Pericardium fibroblast (primary cell): ENCODE measurements around the gene ABCG1. TPM values are rescaled to one million over a fixed set of nuclear protein-coding genes. Genes with fewer than 3 reads are reported as not detected.

ENCODE experiments used
- total RNA-seq: library from RNA; depleted of rRNA; stranded (reverse); fragments of >200 nt; gene quantifications from 2 replicates; pipeline ENCODE4 v1.2.3, GENCODE V29; 2015

The ABCG1 gene
- 1.6 and 5.3 TPM in 2 replicates for total RNA-seq

DNA sequence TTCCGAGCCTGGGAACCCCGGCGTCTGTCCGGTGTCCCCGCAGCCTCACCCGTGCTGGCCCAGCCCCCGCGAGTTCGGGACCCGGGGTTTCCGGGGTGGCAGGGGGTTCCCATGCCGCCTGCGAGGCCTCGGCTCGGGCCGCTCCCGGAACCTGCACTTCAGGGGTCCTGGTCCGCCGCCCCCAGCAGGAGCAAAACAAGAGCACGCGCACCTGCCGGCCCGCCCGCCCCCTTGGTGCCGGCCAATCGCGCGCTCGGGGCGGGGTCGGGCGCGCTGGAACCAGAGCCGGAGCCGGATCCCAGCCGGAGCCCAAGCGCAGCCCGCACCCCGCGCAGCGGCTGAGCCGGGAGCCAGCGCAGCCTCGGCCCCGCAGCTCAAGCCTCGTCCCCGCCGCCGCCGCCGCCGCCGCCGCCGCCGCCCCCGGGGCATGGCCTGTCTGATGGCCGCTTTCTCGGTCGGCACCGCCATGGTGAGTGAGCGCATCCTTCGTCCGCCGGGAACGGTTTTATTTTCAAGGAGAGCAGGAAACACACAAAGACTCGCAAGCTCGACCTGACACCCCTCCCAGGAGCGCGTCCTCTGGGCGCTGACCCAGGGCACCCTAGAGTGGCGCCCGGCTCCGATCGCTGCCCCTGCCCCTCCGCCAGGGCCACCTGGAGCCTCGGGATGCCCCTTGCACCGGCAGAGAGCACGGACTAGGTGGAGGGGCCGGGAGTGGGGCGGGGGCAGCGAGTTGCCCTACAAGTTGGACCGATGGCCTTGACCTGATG, at the start of gene ABCG1:
Gene ABCG1 (plus strand): TSS at position 305 of the 770 bp plus-strand sequence. CDS start 123 bp downstream, at position 428.

DNA sequence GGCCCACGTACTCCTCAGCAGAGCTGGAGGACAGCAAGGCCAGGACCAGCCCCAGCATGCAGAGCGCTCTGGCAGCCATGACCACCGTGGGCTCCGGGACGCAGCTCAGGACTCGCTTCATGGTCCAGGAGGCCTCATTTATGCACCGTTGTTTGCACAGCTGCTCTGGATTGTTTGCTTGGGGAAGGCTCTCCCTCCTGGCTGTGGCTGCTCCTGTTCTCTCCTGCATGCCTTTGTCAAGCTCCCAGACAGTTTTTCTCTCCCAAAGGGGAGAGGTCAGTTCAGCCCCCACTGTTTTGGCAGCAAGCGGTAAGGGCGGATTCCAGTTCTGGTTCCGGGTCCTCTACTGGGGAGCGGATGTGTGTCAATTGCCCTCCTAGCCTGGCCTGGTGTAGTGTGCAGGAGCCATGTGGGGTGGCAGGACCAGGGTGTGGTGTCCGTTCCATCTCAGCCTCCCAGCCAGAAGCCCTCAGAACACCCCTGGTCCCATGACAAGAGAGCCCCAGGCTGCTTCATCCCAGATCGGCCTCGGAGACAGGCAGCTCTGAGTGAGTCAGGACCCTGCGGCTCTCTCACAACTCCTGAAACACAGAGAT, 96.5 kb downstream of the ABCG1 start, which contains the start of gene TFF3:
Gene TFF3 (minus strand): TSS at position 114 of the 596 bp plus-strand sequence. CDS start 35 bp downstream, at position 79.

Other genes starting within 250 kb of the ABCG1 start
- gene ZBTB21, start 208.8 kb upstream of the ABCG1 start, total RNA-seq: 3.7 and 5.0 TPM in 2 replicates
- gene UMODL1, start 147.8 kb upstream of the ABCG1 start, total RNA-seq: not detected in 2 replicates
- gene TFF3, start 96.3 kb downstream of the ABCG1 start, total RNA-seq: 0.82 and 1.4 TPM in 2 replicates
- not detected in 2 replicates for gene TFF2, start 131.9 kb downstream of the ABCG1 start, total RNA-seq
- not detected in 2 replicates for gene TFF1, start 147.4 kb downstream of the ABCG1 start, total RNA-seq
- not detected in 2 replicates for gene TMPRSS3, start 176.9 kb downstream of the ABCG1 start, total RNA-seq
- not detected in 2 replicates for gene UBASH3A, start 184.8 kb downstream of the ABCG1 start, total RNA-seq